HTR-8/SVneo (cell line): ENCODE data around the gene TBC1D10A.
A peak's percentile ranks its signal among the peaks of the same experiment; 100 is the strongest.

Experiments
- DNase-seq: peaks from one replicate; pipeline ENCODE4 v3.0.0; 2011; ENCODE audit warnings: low spot score, mixed read lengths; ENCODE audit not compliant: insufficient read length
- FAIRE-seq: peaks from 2 replicates; lab custom pipeline; 2011; peaks lifted over from hg19 to GRCh38; lab: Jason Lieb, UNC

TBC1D10A gene

GRCh38 chr22:30252411-30253204, 74.1 kb downstream of the TBC1D10A start:
- no peak for DNase-seq
- peak; percentile 26 for FAIRE-seq

DNA sequence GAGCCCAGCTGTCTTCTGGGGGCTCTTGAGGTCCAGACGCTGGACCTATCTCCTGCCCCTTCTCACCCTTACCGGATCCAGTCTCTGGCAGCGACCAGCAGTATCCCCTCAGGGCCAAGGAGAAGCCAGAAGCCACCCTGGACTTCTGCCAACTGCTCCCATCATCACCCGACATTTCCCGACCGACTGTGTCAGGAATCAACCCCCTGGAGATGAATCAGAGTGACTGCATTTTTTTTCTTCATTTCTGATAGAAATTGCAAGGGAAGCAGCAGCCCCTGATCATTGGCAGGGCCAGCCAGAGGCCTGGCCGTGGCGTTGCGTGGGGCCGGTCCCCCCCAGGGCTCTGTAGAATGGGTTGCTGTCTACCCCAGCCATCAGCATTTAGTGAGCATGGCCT, 75.0 kb downstream of the TBC1D10A start:
- no peak for DNase-seq
- FAIRE-seq: no peak

GRCh38 chr22:30250661-30251267, 76.0 kb downstream of the TBC1D10A start:
- DNase-seq (no peak), FAIRE-seq (no peak)

- DNase-seq (no peak), FAIRE-seq (no peak)
Measured at GRCh38 chr22:30250039-30250565, 76.6 kb downstream of the TBC1D10A start.

- FAIRE-seq (no peak), DNase-seq (no peak)
Measured at GRCh38 chr22:30249049-30250038, 77.4 kb downstream of the TBC1D10A start.

DNA sequence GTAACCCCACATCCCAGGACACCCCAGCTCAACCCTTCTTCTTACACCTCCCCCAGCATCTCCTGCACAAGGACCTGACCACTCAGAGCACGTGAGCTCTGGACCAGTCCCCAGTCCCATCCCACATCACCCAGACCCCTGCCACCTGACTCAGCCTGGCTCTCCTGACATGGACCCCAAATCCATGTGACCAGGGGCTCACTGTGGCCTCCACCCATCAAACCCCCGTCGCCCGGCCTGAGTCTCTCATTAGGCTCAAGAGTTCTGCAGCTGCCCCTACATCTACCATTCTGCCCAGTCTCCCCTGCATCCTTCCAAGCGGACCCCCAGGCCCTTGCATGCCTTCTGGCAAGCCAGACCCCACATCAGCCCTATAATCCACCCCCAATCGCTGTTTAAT, 78.3 kb downstream of the TBC1D10A start:
- FAIRE-seq (no peak), DNase-seq (no peak)

DNA sequence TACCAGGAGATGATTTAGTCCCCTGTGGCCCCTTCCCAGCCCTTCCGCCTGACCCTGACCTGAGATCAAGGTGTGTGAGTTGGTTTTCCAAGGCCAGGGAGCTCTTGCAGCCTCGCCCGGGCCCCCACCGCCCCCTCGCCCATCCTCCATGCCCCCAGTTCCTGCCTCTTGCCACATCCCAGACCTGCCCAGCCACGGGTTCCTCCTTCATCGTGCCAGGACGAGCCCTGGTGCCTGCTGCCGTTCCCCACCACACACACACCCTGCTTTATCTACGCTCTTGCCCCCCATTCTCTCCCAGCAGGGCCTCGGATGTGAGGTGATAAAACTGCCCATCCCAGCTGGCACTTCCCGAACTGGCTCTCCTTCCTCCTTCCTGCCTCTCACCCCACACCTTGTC, 78.8 kb downstream of the TBC1D10A start:
- FAIRE-seq (no peak), DNase-seq (no peak)

GRCh38 chr22:30247561-30247960, 79.2 kb downstream of the TBC1D10A start:
- DNase-seq: no peak
- no peak for FAIRE-seq

DNA sequence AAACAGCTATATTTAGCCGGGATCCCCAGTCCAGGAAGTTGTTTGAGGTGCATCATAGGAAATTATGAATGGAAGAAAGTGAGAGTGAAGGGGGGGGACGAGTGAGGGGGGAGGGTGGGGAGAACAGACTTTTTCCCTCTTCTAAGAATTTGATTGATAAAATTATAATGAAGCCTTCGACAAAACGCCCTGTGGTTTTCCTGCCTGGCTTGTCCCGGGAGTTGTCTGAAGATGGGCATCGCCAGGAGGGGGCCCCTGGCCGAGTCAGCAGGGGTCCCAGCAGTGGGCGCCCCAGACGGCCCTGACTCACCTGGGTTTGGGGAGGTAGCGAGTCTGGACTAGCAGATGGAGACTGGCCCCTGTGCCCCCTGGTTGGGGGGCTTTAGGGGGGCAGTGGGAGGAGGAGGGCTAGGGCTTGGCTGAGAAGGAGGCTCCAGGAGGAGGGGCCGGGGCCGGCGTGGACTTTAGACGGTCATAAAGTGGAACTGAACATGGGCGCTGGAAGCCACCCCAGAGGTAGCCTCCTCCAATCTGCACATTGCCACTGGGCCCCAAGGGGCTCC, 79.8 kb downstream of the TBC1D10A start:
- FAIRE-seq (no peak), DNase-seq (no peak)

DNA sequence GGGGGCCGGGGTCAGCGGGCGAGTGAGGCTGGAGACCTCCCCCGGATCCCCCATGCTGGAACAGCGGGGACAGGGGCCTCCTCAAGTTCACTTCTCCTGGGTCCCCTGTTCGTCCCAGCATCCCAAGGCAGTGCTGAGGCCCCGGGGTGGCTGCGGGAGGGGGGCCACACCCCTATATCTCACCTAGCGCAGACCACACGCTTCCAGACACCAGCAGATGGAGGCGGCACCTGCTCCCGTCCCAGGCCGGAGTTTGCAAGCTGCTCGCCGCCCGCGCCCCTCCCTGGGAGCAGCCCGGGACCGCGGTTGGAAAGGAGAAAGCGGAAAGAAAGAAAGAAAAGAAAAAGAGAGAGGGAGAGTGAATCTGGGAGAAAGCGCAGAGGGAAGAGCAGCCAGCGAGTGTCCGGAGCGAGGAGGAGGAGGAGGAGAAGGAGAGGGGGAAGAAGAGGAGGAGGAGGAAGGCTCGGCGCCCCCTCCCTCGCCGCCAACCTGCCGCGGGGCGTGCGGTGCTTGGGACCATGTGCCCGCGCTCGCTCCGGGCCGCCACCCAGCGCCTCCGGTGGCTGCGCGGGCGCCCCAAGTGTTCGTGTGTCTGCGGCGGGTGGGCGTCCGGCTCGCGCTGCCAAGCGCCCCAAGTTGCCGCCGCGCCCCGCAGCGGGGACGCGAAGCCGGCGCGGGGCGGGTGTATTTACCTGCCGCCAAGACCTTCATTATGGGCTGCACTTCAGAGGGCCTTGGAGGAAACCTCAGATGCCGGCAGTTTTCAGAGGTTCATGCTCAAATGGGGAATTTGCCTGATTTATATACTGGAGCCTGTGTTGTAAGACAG, 80.5 kb downstream of the TBC1D10A start, which contains the start of gene LIF:
Gene LIF, minus strand, starts transcription at position 775 of the 829 bp plus-strand sequence. Its CDS starts 64 bp downstream, at position 711.
- DNase-seq (no peak), FAIRE-seq (no peak)

GRCh38 chr22:30245181-30245984, 81.4 kb downstream of the TBC1D10A start:
- DNase-seq (no peak), FAIRE-seq (no peak)

DNA sequence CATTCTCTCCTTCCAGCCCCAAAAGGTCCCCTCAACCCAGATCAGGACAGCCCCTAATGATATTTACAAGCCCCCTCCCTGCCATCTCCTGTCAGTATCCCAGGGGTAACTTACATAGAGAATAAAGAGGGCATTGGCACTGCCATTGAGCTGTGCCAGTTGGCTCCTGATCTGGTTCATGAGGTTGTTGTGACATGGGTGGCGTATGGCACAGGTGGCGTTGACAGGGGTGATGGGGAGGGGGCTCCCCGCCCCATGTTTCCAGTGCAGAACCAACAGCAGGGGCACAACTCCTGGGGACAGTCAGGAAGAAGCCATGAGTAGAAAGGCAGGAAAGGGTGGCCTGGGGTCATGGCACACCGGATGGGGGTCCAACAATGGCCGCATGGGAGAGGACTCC, 82.1 kb downstream of the TBC1D10A start:
- no peak for FAIRE-seq
- DNase-seq: no peak

DNA sequence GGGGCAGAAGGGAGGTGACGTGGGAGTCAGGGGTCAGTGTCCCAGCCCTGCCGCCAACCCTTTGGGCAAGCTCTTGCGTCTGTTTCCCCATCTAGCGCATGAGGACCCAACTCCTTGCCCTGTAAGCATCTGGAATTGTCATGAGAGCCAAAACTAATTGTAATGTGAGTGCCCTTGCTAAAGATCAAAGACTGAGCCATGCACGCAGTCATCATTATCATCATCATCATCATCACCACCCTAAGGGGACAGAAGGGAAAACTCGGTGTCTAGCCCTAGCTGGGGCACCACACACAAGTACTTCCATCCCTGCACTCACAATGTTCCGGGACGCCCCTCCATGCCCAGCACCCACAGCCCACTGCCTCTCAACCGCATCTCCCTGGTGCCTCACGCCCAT, 82.7 kb downstream of the TBC1D10A start:
- FAIRE-seq: no peak
- no peak for DNase-seq

DNA sequence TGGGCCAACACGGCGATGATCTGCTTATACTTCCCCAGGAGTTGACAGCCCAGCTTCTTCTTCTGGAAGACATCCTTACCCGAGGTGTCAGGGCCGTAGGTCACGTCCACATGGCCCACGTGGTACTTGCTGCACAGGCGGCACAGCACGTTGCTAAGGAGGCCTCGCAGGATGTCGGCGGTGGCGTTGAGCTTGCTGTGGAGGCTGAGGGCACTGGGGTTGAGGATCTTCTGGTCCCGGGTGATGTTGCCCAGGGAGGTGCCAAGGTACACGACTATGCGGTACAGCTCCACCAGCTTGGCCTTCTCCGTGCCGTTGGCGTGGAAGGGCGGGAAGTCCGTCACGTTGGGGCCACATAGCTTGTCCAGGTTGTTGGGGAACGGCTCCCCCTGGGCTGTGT, 83.1 kb downstream of the TBC1D10A start:
- FAIRE-seq (no peak), DNase-seq (no peak)
